CD14-positive monocyte (primary cell): ENCODE measurements around the gene RMC1. TPM values are rescaled to one million over a fixed set of nuclear protein-coding genes. Genes with fewer than 3 reads are reported as not detected.

Experiments used
- DNase-seq, 3 donors: peaks; one replicate each; pipeline ENCODE4 v3.0.0-alpha.2; 2011 to 2022
- H2AFZ ChIP-seq: 2 replicates; pipeline ENCODE4 v1.6.0; 2012; ENCODE audit warnings: mild to moderate bottlenecking, low read depth, low read length, inconsistent platforms; ENCODE audit not compliant: insufficient read depth, poor library complexity, severe bottlenecking
- H3K27ac ChIP-seq, 2 donors: 1 replicate in 1 of 2; 2 replicates in 1 of 2; pipeline ENCODE4 v1.5.1; 2012 to 2013; ENCODE audit warnings: low read length in 2 of 2, control low read depth in 1 of 2, inconsistent platforms in 1 of 2, low read depth in 1 of 2, mild to moderate bottlenecking in 1 of 2
- H3K27me3 ChIP-seq, 2 donors: one replicate each; pipeline versions ENCODE4 v1.6.0 to v1.6.1; 2011 to 2013; ENCODE audit warnings: low read length in 2 of 2; ENCODE audit not compliant: control insufficient read depth in 2 of 2, insufficient read depth in 2 of 2
- H3K36me3 ChIP-seq, 2 donors: replicated peaks in 1 of 2; 1 replicate in 1 of 2; 2 replicates in 1 of 2; pipeline versions ENCODE4 v1.5.1 to v1.6.1; 2012 to 2013; ENCODE audit warnings: low read length in 2 of 2, control low read depth in 1 of 2, inconsistent platforms in 1 of 2, mild to moderate bottlenecking in 1 of 2; ENCODE audit not compliant: insufficient read depth in 2 of 2, control insufficient read depth in 1 of 2
- H3K4me1 ChIP-seq, 2 donors: 1 replicate in 1 of 2; 2 replicates in 1 of 2; pipeline versions ENCODE4 v1.5.1 to v1.6.1; 2012 to 2013; ENCODE audit warnings: low read length in 2 of 2, control low read depth in 1 of 2, inconsistent platforms in 1 of 2, mild to moderate bottlenecking in 1 of 2, moderate library complexity in 1 of 2; ENCODE audit not compliant: insufficient read depth in 2 of 2, control insufficient read depth in 1 of 2
- H3K4me2 ChIP-seq: replicated peaks from 2 replicates; pipeline ENCODE3; 2012; ENCODE audit warnings: low read length, moderate library complexity, mild to moderate bottlenecking; ENCODE audit not compliant: poor library complexity, severe bottlenecking; ENCODE audit errors: extremely low read depth
- H3K4me3 ChIP-seq, 3 experiments: fragments of 200-600 bp in 1 of 3; sonication (generic) in 1 of 3; replicated peaks in 1 of 3; 1 replicate in 2 of 3; 2 replicates in 1 of 3; pipeline ENCODE4 v1.5.1; 2011 to 2013; ENCODE audit warnings: low read length in 3 of 3, mild to moderate bottlenecking in 3 of 3, control low read depth in 2 of 3, low read depth in 2 of 3, inconsistent platforms in 1 of 3, moderate library complexity in 1 of 3
- H3K79me2 ChIP-seq: 2 replicates; pipeline ENCODE4 v1.6.0; 2012; ENCODE audit warnings: mild to moderate bottlenecking, control low read depth, inconsistent platforms, low read length, moderate library complexity; ENCODE audit not compliant: insufficient read depth
- H3K9ac ChIP-seq: 2 replicates; pipeline ENCODE4 v1.6.0; 2017; ENCODE audit warnings: low read length, mild to moderate bottlenecking; ENCODE audit not compliant: insufficient read depth, poor library complexity, severe bottlenecking
- H3K9me3 ChIP-seq, 2 donors: replicated peaks in 1 of 2; 1 replicate in 1 of 2; 2 replicates in 1 of 2; pipeline versions ENCODE4 v1.5.1 to v1.6.1; 2012 to 2013; ENCODE audit warnings: low read length in 2 of 2, control low read depth in 1 of 2; ENCODE audit not compliant: control insufficient read depth in 1 of 2, insufficient read depth in 1 of 2
- H4K20me1 ChIP-seq: 2 replicates; pipeline ENCODE4 v1.6.0; 2012; ENCODE audit warnings: mild to moderate bottlenecking, low read length, control low read depth, moderate library complexity; ENCODE audit not compliant: insufficient read depth
- H3K27ac Mint-ChIP-seq, 7 donors: one replicate each; pipeline ENCODE4 v1.8.0; 2020; ENCODE audit warnings: mild to moderate bottlenecking in 7 of 7, mixed read lengths in 7 of 7, moderate library complexity in 6 of 7, inconsistent platforms in 2 of 7
- H3K27me3 Mint-ChIP-seq, 3 donors: one replicate each; pipeline ENCODE4 v1.8.0; 2021 to 2022; ENCODE audit warnings: low read depth in 3 of 3, mild to moderate bottlenecking in 3 of 3, mixed read lengths in 3 of 3, moderate library complexity in 3 of 3, inconsistent platforms in 1 of 3
- H3K36me3 Mint-ChIP-seq, 2 donors: one replicate each; pipeline ENCODE4 v1.8.0; 2020; ENCODE audit warnings: mixed read lengths in 2 of 2, inconsistent platforms in 1 of 2, mild to moderate bottlenecking in 1 of 2
- H3K4me1 Mint-ChIP-seq: one replicate; pipeline ENCODE4 v1.8.0; 2020; ENCODE audit warnings: mild to moderate bottlenecking, mixed read lengths
- H3K4me3 Mint-ChIP-seq, 2 donors: one replicate each; pipeline ENCODE4 v1.8.0; 2020; ENCODE audit warnings: mild to moderate bottlenecking in 2 of 2, mixed read lengths in 2 of 2, moderate library complexity in 1 of 2
- H3K9me3 Mint-ChIP-seq, 7 donors: one replicate each; pipeline ENCODE4 v1.8.0; 2020 to 2022; ENCODE audit warnings: mixed read lengths in 7 of 7, mild to moderate bottlenecking in 6 of 7, moderate library complexity in 6 of 7, inconsistent platforms in 2 of 7
- WGBS: methylation state at CpG from one replicate; pipeline ENCODE4 v1.1.5; 2013; ENCODE audit warnings: missing lambda C conversion rate; ENCODE audit not compliant: insufficient coverage; 5-methylcytosine and 5-hydroxymethylcytosine counted together
- intact Hi-C, 2 donors: fragments of 100-400 bp; cut with micrococcal nuclease; formaldehyde crosslinking; loops; one replicate each; pipeline versions ENCODE4 v1.15.0 to v1.15.1; 2023
- polyA plus RNA-seq, 3 donors: library from polyadenylated mRNA; depleted of rRNA in 1 of 3; unstranded in 2 of 3; stranded (reverse) in 1 of 3; fragments of 300-500 nt in 2 of 3; fragments of >200 nt in 1 of 3; fragmentation: Illumina TruSeq in 2 of 3; gene quantifications; 1 replicate in 2 of 3; 2 replicates in 1 of 3; pipeline ENCODE4 v1.2.3, GENCODE V29; 2012 to 2021
- TF ChIP-seq, protein P1 (sequence below): fragments of 200-600 bp; IDR thresholded peaks from one replicate; pipeline ENCODE4 v1.8.0; 2022; ENCODE audit warnings: antibody characterized with exemption, mild to moderate bottlenecking

Gene RMC1
- polyA plus RNA-seq, 3 donors = 21.9 to 70.8 (median 30.1) TPM

DNA sequence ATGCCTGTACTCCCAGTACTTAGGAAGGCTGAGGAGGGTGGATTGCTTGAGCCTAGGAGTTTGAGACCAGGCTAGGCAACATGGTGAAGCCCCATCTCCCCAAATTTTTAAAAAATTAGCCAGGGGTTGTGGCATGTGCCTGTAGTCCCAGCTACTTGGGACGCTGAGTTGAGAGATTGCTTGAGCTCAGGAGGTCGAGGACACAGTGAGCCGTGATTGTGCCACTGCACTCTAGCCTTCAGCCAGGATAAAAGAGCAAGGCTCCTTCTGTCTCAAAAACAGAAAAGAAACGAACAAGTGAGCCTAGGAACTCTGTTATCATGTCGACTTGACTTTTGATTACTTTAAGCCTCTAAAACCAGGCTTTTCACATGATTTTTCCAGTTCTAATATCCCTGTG, 69.3 kb downstream of the RMC1 start:
- no peak for DNase-seq
- no peaks in the 10 kb centered on the region for H3K9me3 ChIP-seq
- H3K9ac ChIP-seq = no peak overlapping the region
- peaks cover 0 to 2% (median 0%) of the 10 kb centered on the region in 7 donors for H3K9me3 Mint-ChIP-seq
- H3K4me2 ChIP-seq = no peak overlapping the region
- no peak overlapping the region for H2AFZ ChIP-seq
- H3K79me2 ChIP-seq = peaks cover 17% of the 10 kb centered on the region
- TF ChIP-seq, protein P1, sequence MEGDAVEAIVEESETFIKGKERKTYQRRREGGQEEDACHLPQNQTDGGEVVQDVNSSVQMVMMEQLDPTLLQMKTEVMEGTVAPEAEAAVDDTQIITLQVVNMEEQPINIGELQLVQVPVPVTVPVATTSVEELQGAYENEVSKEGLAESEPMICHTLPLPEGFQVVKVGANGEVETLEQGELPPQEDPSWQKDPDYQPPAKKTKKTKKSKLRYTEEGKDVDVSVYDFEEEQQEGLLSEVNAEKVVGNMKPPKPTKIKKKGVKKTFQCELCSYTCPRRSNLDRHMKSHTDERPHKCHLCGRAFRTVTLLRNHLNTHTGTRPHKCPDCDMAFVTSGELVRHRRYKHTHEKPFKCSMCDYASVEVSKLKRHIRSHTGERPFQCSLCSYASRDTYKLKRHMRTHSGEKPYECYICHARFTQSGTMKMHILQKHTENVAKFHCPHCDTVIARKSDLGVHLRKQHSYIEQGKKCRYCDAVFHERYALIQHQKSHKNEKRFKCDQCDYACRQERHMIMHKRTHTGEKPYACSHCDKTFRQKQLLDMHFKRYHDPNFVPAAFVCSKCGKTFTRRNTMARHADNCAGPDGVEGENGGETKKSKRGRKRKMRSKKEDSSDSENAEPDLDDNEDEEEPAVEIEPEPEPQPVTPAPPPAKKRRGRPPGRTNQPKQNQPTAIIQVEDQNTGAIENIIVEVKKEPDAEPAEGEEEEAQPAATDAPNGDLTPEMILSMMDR = no peak
- H3K27ac ChIP-seq = no peak overlapping the region
- H3K36me3 Mint-ChIP-seq = peaks cover 55 to 63% of the 10 kb centered on the region in 2 donors
- H4K20me1 ChIP-seq = peaks cover 26% of the 10 kb centered on the region
- H3K27me3 Mint-ChIP-seq = peaks cover 0 to 2% (median 0%) of the 10 kb centered on the region in 3 donors
- no peak overlapping the region for H3K27ac Mint-ChIP-seq
- WGBS = 97% methylated on average over 5 of the region's 5 CpGs
- no peak overlapping the region for H3K4me3 ChIP-seq
- H3K36me3 ChIP-seq = peaks cover 51 to 71% of the 10 kb centered on the region in 2 donors
- no peak overlapping the region for H3K4me3 Mint-ChIP-seq
- peaks cover 21 to 26% of the 10 kb centered on the region in 2 donors for H3K4me1 ChIP-seq
- H3K27me3 ChIP-seq = no peaks in the 10 kb centered on the region
- intact Hi-C loops = loop anchor here in 1 of 2 donors (5.0 kb wide), 1 partner anchor 35 kb away; no protein-coding TSS in a partner anchor
- peaks cover 27% of the 10 kb centered on the region for H3K4me1 Mint-ChIP-seq

DNA sequence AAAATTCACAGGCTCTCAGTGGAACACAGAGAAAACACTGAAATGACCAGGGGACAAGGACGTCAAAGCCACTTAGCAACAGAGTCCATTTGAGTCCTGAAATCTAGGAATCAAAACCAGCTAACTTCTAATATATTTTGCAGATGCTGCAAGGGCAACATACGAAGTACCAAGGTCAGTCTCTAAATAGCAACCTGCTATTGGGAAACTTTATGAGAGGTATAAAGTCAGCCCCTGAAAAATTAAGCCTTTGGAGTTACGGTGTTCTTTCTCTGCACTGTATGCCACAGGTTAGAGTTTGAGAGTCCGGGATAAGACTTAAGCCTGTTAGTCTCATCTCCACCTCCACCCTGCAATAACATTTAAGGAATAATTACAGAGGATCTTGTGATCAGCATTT, 69.7 kb downstream of the RMC1 start:
- no peak overlapping the region for H3K4me3 ChIP-seq
- Mint-ChIP-seq H3K4me3 (no peak overlapping the region), H3K36me3 (peaks cover 51 to 58% of the 10 kb centered on the region in 2 donors), H3K9me3 (peaks cover 0 to 2% (median 0%) of the 10 kb centered on the region in 7 donors), H3K27me3 (peaks cover 0 to 2% (median 0%) of the 10 kb centered on the region in 3 donors), H3K27ac (peak overlapping the region in 1 of 7 donors; percentile 94), H3K4me1 (peaks cover 28% of the 10 kb centered on the region)
- no peak for DNase-seq
- no peak overlapping the region for H3K27ac ChIP-seq
- H3K9me3 ChIP-seq = no peaks in the 10 kb centered on the region
- H4K20me1 ChIP-seq = peaks cover 27% of the 10 kb centered on the region
- peaks cover 18% of the 10 kb centered on the region for H3K79me2 ChIP-seq
- H3K27me3 ChIP-seq = no peaks in the 10 kb centered on the region
- TF ChIP-seq, protein P1 = no peak
- no peak overlapping the region for H2AFZ ChIP-seq
- 100% methylated on average over 1 of the region's 4 CpGs for WGBS
- H3K36me3 ChIP-seq = peaks cover 47 to 66% of the 10 kb centered on the region in 2 donors
- no peak overlapping the region for H3K9ac ChIP-seq
- peaks cover 22 to 28% of the 10 kb centered on the region in 2 donors for H3K4me1 ChIP-seq
- intact Hi-C loops = loop anchor here in 1 of 2 donors (5.0 kb wide), 1 partner anchor 36 kb away; no protein-coding TSS in a partner anchor
- no peak overlapping the region for H3K4me2 ChIP-seq
